H1 (cell line): Measurements from ENCODE around the gene KRTAP29-1.

Source experiments
- BACH1 ChIP-seq: IDR thresholded peaks from 2 replicates; pipeline ENCODE4 v1.6.1; 2012; ENCODE audit warnings: low read length, improper control_type of control experiment
- CEBPB ChIP-seq: IDR thresholded peaks from 2 replicates; pipeline ENCODE4 v1.6.1; 2012; ENCODE audit warnings: low read depth, low read length
- CHD2 ChIP-seq: IDR thresholded peaks from 2 replicates; pipeline ENCODE4 v1.6.1; 2012; ENCODE audit warnings: low read length, improper control_type of control experiment
- EZH2 ChIP-seq: fragments of 200-600 bp; sonication (generic); IDR thresholded peaks from 2 replicates; pipeline ENCODE4 v1.7.1; 2012; ENCODE audit warnings: low read depth, mild to moderate bottlenecking, moderate library complexity, low read length, inconsistent platforms; ENCODE audit not compliant: severe bottlenecking
- HDAC2 ChIP-seq, 2 experiments: fragments of 300-600 bp in 1 of 2; sonication (generic) in 1 of 2; IDR thresholded peaks; 2 replicates each; pipeline ENCODE4 v1.6.1; 2011 to 2012; ENCODE audit warnings: low read depth in 2 of 2, low read length in 2 of 2, mild to moderate bottlenecking in 2 of 2, moderate library complexity in 2 of 2, borderline replicate concordance in 1 of 2, inconsistent platforms in 1 of 2
- POLR2A ChIP-seq, 2 experiments: IDR thresholded peaks; 1 replicate in 1 of 2; 2 replicates in 1 of 2; pipeline ENCODE4 v1.6.1; 2011; ENCODE audit warnings: low read depth in 2 of 2, low read length in 2 of 2, mild to moderate bottlenecking in 2 of 2; ENCODE audit errors: control extremely low read depth in 1 of 2
- POU5F1 ChIP-seq: IDR thresholded peaks from 2 replicates; pipeline ENCODE4 v1.6.1; 2011; ENCODE audit warnings: low read depth, mild to moderate bottlenecking, low read length, moderate library complexity
- SP1 ChIP-seq: IDR thresholded peaks from 2 replicates; pipeline ENCODE4 v1.6.1; 2011; ENCODE audit warnings: low read depth, low read length
- SUZ12 ChIP-seq: fragments of 200-600 bp; sonication (generic); IDR thresholded peaks from 2 replicates; pipeline ENCODE4 v1.6.1; 2012; ENCODE audit warnings: mild to moderate bottlenecking, inconsistent platforms, low read length, moderate library complexity, mixed read lengths
- TAF1 ChIP-seq: IDR thresholded peaks from 2 replicates; pipeline ENCODE4 v1.6.1; 2011; ENCODE audit warnings: mild to moderate bottlenecking, low read depth, low read length
- TF ChIP-seq, protein P1 (sequence below), 3 experiments: IDR thresholded peaks; 1 replicate in 2 of 3; 2 replicates in 1 of 3; pipeline versions ENCODE4 v1.5.1 to v1.6.1; 2011; ENCODE audit warnings: low read length in 3 of 3, mild to moderate bottlenecking in 3 of 3, inconsistent platforms in 2 of 3, low read depth in 1 of 3, moderate library complexity in 1 of 3; ENCODE audit not compliant: insufficient read depth in 1 of 3; ENCODE audit errors: control extremely low read depth in 1 of 3
- TF ChIP-seq, protein P2 (sequence below): fragments of 300-600 bp; sonication (generic); IDR thresholded peaks from 2 replicates; pipeline ENCODE4 v1.7.1; 2012; ENCODE audit warnings: low read length, moderate library complexity, mild to moderate bottlenecking, inconsistent platforms; ENCODE audit not compliant: insufficient replicate concordance

DNA sequence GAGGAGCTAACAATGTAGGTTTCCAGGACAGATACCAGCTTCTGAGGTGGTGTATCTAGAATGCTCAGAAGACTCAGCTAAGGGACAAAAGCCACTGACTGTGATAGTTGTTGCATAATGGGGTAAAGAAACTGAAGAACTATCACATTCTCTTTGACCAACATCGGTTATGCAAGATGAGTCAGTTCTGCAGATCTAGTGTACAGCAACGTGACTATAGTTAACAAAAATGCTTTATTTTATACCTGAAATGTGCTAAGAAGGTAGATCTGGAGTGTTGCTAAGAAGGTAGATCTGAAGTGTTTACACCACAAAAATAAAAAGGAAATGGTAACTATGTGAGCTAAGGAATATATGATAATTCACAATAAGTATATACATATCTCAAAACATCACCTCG lies 34.9 kb downstream of the KRTAP29-1 start:
- no peak for TF ChIP-seq EZH2
- TF ChIP-seq, protein P1, sequence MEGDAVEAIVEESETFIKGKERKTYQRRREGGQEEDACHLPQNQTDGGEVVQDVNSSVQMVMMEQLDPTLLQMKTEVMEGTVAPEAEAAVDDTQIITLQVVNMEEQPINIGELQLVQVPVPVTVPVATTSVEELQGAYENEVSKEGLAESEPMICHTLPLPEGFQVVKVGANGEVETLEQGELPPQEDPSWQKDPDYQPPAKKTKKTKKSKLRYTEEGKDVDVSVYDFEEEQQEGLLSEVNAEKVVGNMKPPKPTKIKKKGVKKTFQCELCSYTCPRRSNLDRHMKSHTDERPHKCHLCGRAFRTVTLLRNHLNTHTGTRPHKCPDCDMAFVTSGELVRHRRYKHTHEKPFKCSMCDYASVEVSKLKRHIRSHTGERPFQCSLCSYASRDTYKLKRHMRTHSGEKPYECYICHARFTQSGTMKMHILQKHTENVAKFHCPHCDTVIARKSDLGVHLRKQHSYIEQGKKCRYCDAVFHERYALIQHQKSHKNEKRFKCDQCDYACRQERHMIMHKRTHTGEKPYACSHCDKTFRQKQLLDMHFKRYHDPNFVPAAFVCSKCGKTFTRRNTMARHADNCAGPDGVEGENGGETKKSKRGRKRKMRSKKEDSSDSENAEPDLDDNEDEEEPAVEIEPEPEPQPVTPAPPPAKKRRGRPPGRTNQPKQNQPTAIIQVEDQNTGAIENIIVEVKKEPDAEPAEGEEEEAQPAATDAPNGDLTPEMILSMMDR (IDR thresholded peaks at IDR 0.05; ENCODE audit: control extremely low read depth in 1 of 3, insufficient read depth in 1 of 3, low read depth in 1 of 3, low read length in 3 of 3) = no peak
- TF ChIP-seq BACH1 = no peak
- no peak for TF ChIP-seq CHD2
- TF ChIP-seq HDAC2 (IDR thresholded peaks at IDR 0.05; ENCODE audit: borderline replicate concordance in 1 of 2, low read depth in 2 of 2, low read length in 2 of 2) = no peak
- TF ChIP-seq, protein P2, sequence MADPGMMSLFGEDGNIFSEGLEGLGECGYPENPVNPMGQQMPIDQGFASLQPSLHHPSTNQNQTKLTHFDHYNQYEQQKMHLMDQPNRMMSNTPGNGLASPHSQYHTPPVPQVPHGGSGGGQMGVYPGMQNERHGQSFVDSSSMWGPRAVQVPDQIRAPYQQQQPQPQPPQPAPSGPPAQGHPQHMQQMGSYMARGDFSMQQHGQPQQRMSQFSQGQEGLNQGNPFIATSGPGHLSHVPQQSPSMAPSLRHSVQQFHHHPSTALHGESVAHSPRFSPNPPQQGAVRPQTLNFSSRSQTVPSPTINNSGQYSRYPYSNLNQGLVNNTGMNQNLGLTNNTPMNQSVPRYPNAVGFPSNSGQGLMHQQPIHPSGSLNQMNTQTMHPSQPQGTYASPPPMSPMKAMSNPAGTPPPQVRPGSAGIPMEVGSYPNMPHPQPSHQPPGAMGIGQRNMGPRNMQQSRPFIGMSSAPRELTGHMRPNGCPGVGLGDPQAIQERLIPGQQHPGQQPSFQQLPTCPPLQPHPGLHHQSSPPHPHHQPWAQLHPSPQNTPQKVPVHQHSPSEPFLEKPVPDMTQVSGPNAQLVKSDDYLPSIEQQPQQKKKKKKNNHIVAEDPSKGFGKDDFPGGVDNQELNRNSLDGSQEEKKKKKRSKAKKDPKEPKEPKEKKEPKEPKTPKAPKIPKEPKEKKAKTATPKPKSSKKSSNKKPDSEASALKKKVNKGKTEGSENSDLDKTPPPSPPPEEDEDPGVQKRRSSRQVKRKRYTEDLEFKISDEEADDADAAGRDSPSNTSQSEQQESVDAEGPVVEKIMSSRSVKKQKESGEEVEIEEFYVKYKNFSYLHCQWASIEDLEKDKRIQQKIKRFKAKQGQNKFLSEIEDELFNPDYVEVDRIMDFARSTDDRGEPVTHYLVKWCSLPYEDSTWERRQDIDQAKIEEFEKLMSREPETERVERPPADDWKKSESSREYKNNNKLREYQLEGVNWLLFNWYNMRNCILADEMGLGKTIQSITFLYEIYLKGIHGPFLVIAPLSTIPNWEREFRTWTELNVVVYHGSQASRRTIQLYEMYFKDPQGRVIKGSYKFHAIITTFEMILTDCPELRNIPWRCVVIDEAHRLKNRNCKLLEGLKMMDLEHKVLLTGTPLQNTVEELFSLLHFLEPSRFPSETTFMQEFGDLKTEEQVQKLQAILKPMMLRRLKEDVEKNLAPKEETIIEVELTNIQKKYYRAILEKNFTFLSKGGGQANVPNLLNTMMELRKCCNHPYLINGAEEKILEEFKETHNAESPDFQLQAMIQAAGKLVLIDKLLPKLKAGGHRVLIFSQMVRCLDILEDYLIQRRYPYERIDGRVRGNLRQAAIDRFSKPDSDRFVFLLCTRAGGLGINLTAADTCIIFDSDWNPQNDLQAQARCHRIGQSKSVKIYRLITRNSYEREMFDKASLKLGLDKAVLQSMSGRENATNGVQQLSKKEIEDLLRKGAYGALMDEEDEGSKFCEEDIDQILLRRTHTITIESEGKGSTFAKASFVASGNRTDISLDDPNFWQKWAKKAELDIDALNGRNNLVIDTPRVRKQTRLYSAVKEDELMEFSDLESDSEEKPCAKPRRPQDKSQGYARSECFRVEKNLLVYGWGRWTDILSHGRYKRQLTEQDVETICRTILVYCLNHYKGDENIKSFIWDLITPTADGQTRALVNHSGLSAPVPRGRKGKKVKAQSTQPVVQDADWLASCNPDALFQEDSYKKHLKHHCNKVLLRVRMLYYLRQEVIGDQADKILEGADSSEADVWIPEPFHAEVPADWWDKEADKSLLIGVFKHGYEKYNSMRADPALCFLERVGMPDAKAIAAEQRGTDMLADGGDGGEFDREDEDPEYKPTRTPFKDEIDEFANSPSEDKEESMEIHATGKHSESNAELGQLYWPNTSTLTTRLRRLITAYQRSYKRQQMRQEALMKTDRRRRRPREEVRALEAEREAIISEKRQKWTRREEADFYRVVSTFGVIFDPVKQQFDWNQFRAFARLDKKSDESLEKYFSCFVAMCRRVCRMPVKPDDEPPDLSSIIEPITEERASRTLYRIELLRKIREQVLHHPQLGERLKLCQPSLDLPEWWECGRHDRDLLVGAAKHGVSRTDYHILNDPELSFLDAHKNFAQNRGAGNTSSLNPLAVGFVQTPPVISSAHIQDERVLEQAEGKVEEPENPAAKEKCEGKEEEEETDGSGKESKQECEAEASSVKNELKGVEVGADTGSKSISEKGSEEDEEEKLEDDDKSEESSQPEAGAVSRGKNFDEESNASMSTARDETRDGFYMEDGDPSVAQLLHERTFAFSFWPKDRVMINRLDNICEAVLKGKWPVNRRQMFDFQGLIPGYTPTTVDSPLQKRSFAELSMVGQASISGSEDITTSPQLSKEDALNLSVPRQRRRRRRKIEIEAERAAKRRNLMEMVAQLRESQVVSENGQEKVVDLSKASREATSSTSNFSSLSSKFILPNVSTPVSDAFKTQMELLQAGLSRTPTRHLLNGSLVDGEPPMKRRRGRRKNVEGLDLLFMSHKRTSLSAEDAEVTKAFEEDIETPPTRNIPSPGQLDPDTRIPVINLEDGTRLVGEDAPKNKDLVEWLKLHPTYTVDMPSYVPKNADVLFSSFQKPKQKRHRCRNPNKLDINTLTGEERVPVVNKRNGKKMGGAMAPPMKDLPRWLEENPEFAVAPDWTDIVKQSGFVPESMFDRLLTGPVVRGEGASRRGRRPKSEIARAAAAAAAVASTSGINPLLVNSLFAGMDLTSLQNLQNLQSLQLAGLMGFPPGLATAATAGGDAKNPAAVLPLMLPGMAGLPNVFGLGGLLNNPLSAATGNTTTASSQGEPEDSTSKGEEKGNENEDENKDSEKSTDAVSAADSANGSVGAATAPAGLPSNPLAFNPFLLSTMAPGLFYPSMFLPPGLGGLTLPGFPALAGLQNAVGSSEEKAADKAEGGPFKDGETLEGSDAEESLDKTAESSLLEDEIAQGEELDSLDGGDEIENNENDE = no peak
- no peak for TF ChIP-seq TAF1
- TF ChIP-seq SUZ12 = no peak
- TF ChIP-seq SP1 = no peak
- no peak for TF ChIP-seq CEBPB
- no peak for TF ChIP-seq POLR2A (IDR thresholded peaks at IDR 0.05; ENCODE audit: control extremely low read depth in 1 of 2, low read depth in 2 of 2, low read length in 2 of 2)
- TF ChIP-seq POU5F1 = no peak
